ENCODE measurements around the gene CELF2. TPM values are rescaled to one million over a fixed set of nuclear protein-coding genes. Genes with fewer than 3 reads are reported as not detected.

The CELF2 gene
- total RNA-seq, 3 donors from 2014 or later (not counting 1 experiment from before 2014, with no cell fraction given) = 282 to 298 (median 295) TPM

- intact Hi-C loops (cut with micrococcal nuclease) = no loop called here
- no peak for ATAC-seq
- Histone ChIP-seq H3K9me3 (ENCODE audit: control insufficient read depth, insufficient read depth, low read length) (no peaks in the 10 kb centered on the region), H3K27ac (ENCODE audit: low read length) (no peak overlapping the region), H3K4me3 (ENCODE audit: low read length) (no peak overlapping the region), H3K27me3 (ENCODE audit: control insufficient read depth, insufficient read depth, low read length) (no peaks in the 10 kb centered on the region), H3K36me3 (ENCODE audit: control insufficient read depth, insufficient read depth, low read length) (no peaks in the 10 kb centered on the region), H3K4me1 (ENCODE audit: control insufficient read depth, insufficient read depth, low read length) (no peaks in the 10 kb centered on the region)
- no peak for TF ChIP-seq CTCF (IDR thresholded peaks at IDR 0.05)
- Mint-ChIP-seq H3K36me3 (no peaks in the 10 kb centered on the region), H3K9me3 (no peaks in the 10 kb centered on the region), H3K4me3 (no peak overlapping the region), H3K27me3 (ENCODE audit: low read depth in 2 of 2) (peaks cover 8 to 13% of the 10 kb centered on the region in 2 donors), H3K4me1 (peaks cover 4 to 6% of the 10 kb centered on the region in 2 donors), H3K27ac (no peak overlapping the region)
- WGBS (ENCODE audit: insufficient coverage) = 89% methylated on average over 5 of the region's 5 CpGs
- DNase-seq = no peak
These were observed 18.8 kb downstream of the CELF2 start for GRCh38 chr10:11036424-11037011.

- Mint-ChIP-seq H3K4me1 (peaks cover 4 to 6% of the 10 kb centered on the region in 2 donors), H3K27me3 (ENCODE audit: low read depth in 2 of 2) (peaks cover 8 to 13% of the 10 kb centered on the region in 2 donors)
These were observed 20.3 kb downstream of the CELF2 start for GRCh38 chr10:11037991-11038390.

GRCh38 chr10:11042357-11042756 lies 24.7 kb downstream of the CELF2 start:
- H3K4me1 ChIP-seq (ENCODE audit: control insufficient read depth, insufficient read depth, low read length) = no peaks in the 10 kb centered on the region

More at GRCh38 chr10:11037991-11038390, 20.3 kb downstream of the CELF2 start:
- no peak for TF ChIP-seq CTCF (IDR thresholded peaks at IDR 0.05)
- no peak overlapping the region for H3K27ac Mint-ChIP-seq
- Histone ChIP-seq H3K4me1 (ENCODE audit: control insufficient read depth, insufficient read depth, low read length) (no peaks in the 10 kb centered on the region), H3K36me3 (ENCODE audit: control insufficient read depth, insufficient read depth, low read length) (no peaks in the 10 kb centered on the region), H3K4me3 (ENCODE audit: low read length) (no peak overlapping the region), H3K9me3 (ENCODE audit: control insufficient read depth, insufficient read depth, low read length) (no peaks in the 10 kb centered on the region), H3K27me3 (ENCODE audit: control insufficient read depth, insufficient read depth, low read length) (no peaks in the 10 kb centered on the region), H3K27ac (ENCODE audit: low read length) (no peak overlapping the region)
- H3K36me3 Mint-ChIP-seq = no peaks in the 10 kb centered on the region
- intact Hi-C loops (cut with micrococcal nuclease) = no loop called here
- WGBS (ENCODE audit: insufficient coverage) = 66% methylated on average over 4 of the region's 4 CpGs
- H3K4me3 Mint-ChIP-seq = no peak overlapping the region
- DNase-seq (no peak), ATAC-seq (no peak)
- no peaks in the 10 kb centered on the region for H3K9me3 Mint-ChIP-seq

More at GRCh38 chr10:11042357-11042756, 24.7 kb downstream of the CELF2 start:
- no peak for TF ChIP-seq CTCF (IDR thresholded peaks at IDR 0.05)
- Mint-ChIP-seq H3K9me3 (no peaks in the 10 kb centered on the region), H3K36me3 (no peaks in the 10 kb centered on the region), H3K4me3 (no peak overlapping the region), H3K27ac (no peak overlapping the region), H3K27me3 (ENCODE audit: low read depth in 2 of 2) (peaks cover 16 to 17% of the 10 kb centered on the region in 2 donors), H3K4me1 (no peaks in the 10 kb centered on the region)
- no peak overlapping the region for H3K27ac ChIP-seq (ENCODE audit: low read length)
- H3K4me3 ChIP-seq (ENCODE audit: low read length) = no peak overlapping the region
- intact Hi-C loops (cut with micrococcal nuclease) = no loop called here
- ATAC-seq = no peak
- H3K36me3 ChIP-seq (ENCODE audit: control insufficient read depth, insufficient read depth, low read length) = no peaks in the 10 kb centered on the region
- DNase-seq = no peak
- no peaks in the 10 kb centered on the region for H3K9me3 ChIP-seq (ENCODE audit: control insufficient read depth, insufficient read depth, low read length)
- no peaks in the 10 kb centered on the region for H3K27me3 ChIP-seq (ENCODE audit: control insufficient read depth, insufficient read depth, low read length)
- WGBS (ENCODE audit: insufficient coverage) = 60% methylated on average over 4 of the region's 4 CpGs
